C4-2B (cell line): ENCODE data around the gene CDK18.

ENCODE experiments used
- ZFX ChIP-seq: fragments of 450-650 bp; IDR thresholded peaks from 2 replicates; pipeline ENCODE4 v1.6.1; 2017
- TF ChIP-seq, protein P1 (sequence below): fragments of 450-650 bp; conservative IDR thresholded peaks from 2 replicates; pipeline ENCODE4 v1.5.1; 2017; ENCODE audit warnings: mild to moderate bottlenecking

DNA sequence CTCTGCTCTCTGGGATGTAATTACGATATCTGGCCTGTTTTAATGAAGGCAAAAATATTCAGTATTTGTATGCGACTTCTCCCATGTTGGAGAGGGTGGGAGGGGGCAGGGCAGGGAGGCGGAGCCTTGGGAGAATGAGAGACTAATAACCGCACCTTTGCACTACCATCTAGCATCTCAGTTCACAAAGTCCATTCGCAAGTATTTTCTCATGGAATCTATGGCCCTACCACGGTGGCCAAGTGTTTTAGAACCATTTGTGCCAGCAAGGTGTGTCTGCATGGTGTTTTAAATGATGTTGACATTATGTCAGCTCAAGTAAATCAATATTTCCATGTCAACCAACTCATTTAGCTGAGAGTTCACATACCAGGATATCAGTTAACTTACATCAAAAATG is 34.3 kb upstream of the CDK18 start:
- TF ChIP-seq, protein P1, sequence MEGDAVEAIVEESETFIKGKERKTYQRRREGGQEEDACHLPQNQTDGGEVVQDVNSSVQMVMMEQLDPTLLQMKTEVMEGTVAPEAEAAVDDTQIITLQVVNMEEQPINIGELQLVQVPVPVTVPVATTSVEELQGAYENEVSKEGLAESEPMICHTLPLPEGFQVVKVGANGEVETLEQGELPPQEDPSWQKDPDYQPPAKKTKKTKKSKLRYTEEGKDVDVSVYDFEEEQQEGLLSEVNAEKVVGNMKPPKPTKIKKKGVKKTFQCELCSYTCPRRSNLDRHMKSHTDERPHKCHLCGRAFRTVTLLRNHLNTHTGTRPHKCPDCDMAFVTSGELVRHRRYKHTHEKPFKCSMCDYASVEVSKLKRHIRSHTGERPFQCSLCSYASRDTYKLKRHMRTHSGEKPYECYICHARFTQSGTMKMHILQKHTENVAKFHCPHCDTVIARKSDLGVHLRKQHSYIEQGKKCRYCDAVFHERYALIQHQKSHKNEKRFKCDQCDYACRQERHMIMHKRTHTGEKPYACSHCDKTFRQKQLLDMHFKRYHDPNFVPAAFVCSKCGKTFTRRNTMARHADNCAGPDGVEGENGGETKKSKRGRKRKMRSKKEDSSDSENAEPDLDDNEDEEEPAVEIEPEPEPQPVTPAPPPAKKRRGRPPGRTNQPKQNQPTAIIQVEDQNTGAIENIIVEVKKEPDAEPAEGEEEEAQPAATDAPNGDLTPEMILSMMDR = no peak
- TF ChIP-seq ZFX = no peak
